Activated CD8-positive, alpha-beta T cell treated with anti-CD3 and anti-CD28 coated beads for 36 hours (primary cell): ENCODE results near the gene PCSK1. TPM values are rescaled to one million over a fixed set of nuclear protein-coding genes. Genes with fewer than 3 reads are reported as not detected.
A peak's percentile ranks its signal among the peaks of the same experiment; 100 is the strongest.

ENCODE experiments used
- ATAC-seq: fragments of 200-7000 bp; cut with Tn5 transposase; one replicate; pipeline ENCODE4 v1.10.0; 2021; ENCODE audit warnings: mild to moderate bottlenecking, moderate library complexity
- CTCF ChIA-PET: fragments of 350-600 bp; sonication (Branson Sonifier 250); formaldehyde crosslinking; loops from one replicate; lab custom pipeline; 2021; ENCODE audit warnings: antibody characterized with exemption; lab: Charles Lee
- POLR2A ChIA-PET: fragments of 350-600 bp; sonication (Branson Sonifier 250); formaldehyde crosslinking; loops from one replicate; lab custom pipeline; 2021; ENCODE audit warnings: antibody characterized with exemption; lab: Charles Lee
- DNase-seq: peaks from one replicate; pipeline ENCODE4 v3.0.0-alpha.2; 2020
- H3K27ac Mint-ChIP-seq: one replicate; pipeline ENCODE4 v1.8.0; 2021; ENCODE audit warnings: mild to moderate bottlenecking, mixed read lengths
- H3K27me3 Mint-ChIP-seq: one replicate; pipeline ENCODE4 v1.8.0; 2021; ENCODE audit warnings: mixed read lengths
- H3K36me3 Mint-ChIP-seq: one replicate; pipeline ENCODE4 v1.8.0; 2021; ENCODE audit warnings: low read depth, mixed read lengths
- H3K4me1 Mint-ChIP-seq: one replicate; pipeline ENCODE4 v1.8.0; 2021; ENCODE audit warnings: low read depth, mixed read lengths
- H3K4me3 Mint-ChIP-seq: one replicate; pipeline ENCODE4 v1.8.0; 2021; ENCODE audit warnings: mild to moderate bottlenecking, moderate library complexity, mixed read lengths
- H3K9me3 Mint-ChIP-seq: one replicate; pipeline ENCODE4 v1.8.0; 2021; ENCODE audit warnings: mixed read lengths
- CTCF ChIP-seq: fragments of 200-600 bp; IDR thresholded peaks from one replicate; pipeline ENCODE4 v1.8.0; 2022; ENCODE audit warnings: antibody characterized with exemption, mild to moderate bottlenecking
- intact Hi-C: fragments of 100-400 bp; cut with micrococcal nuclease; formaldehyde crosslinking; loops from one replicate; pipeline ENCODE4 v1.10.0; 2022
- total RNA-seq, 2 experiments: library from RNA; stranded (reverse); gene quantifications; one replicate each; pipeline ENCODE4 v1.2.3, GENCODE V29; 2021

The PCSK1 gene
- total RNA-seq, 2 experiments from 2014 or later: not detected

GRCh38 chr5:96431376-96432187, 1.5 kb downstream of the PCSK1 start:
- Mint-ChIP-seq H3K4me3 (no peak overlapping the region), H3K4me1 (peaks cover 13% of the 10 kb centered on the region), H3K9me3 (peaks cover 2% of the 10 kb centered on the region), H3K36me3 (no peaks in the 10 kb centered on the region), H3K27ac (no peak overlapping the region), H3K27me3 (peaks cover 58% of the 10 kb centered on the region)
- POLR2A ChIA-PET: no interaction called here
- no peak for TF ChIP-seq CTCF
- ATAC-seq (no peak), DNase-seq (peak; percentile 61)
- CTCF ChIA-PET: interaction anchor here (1.2 to 2.1 kb wide), 3 partner anchors 13 to 170 kb away, joined by 3 to 4 read pairs (median 4); no protein-coding TSS in a partner anchor
- intact Hi-C loops: no loop called here

DNA sequence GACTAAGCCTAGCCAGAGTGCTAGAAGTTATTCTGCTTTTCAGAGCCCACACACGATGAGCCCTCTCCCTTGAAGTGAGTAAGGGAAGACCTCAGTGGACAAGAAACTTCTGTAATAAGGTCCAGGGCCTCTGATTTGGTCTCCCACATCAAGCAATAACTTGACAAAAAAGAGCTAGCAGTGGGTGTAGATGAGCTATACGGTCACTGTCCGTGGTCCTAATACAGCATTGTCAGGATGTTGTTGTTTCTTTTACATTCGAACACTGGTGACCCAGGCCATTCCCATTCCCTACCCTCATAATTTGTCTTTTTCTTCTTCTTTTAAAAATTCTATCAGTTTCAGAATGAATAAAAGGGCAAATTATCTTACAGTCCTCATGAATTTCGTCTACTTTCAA, 5.2 kb downstream of the PCSK1 start:
- Mint-ChIP-seq H3K36me3 (no peaks in the 10 kb centered on the region), H3K4me3 (no peak overlapping the region), H3K9me3 (no peaks in the 10 kb centered on the region), H3K4me1 (peaks cover 9% of the 10 kb centered on the region), H3K27ac (no peak overlapping the region), H3K27me3 (peaks cover 39% of the 10 kb centered on the region)
- intact Hi-C loops: no loop called here
- peak; percentile 8 for DNase-seq
- ATAC-seq: no peak
- ChIA-PET CTCF (no interaction called here), POLR2A (no interaction called here)
- TF ChIP-seq CTCF: no peak

GRCh38 chr5:96426831-96427230, 6.2 kb downstream of the PCSK1 start:
- intact Hi-C loops: no loop called here
- Mint-ChIP-seq H3K27ac (no peak overlapping the region), H3K4me1 (peaks cover 7% of the 10 kb centered on the region), H3K4me3 (no peak overlapping the region), H3K36me3 (no peaks in the 10 kb centered on the region), H3K27me3 (peaks cover 31% of the 10 kb centered on the region), H3K9me3 (no peaks in the 10 kb centered on the region)
- CTCF ChIA-PET: no interaction called here
- TF ChIP-seq CTCF: no peak
- DNase-seq (no peak), ATAC-seq (no peak)
- POLR2A ChIA-PET: no interaction called here

- Mint-ChIP-seq H3K9me3 (no peaks in the 10 kb centered on the region), H3K27me3 (peaks cover 20% of the 10 kb centered on the region), H3K27ac (no peak overlapping the region), H3K4me3 (no peak overlapping the region), H3K4me1 (no peaks in the 10 kb centered on the region), H3K36me3 (no peaks in the 10 kb centered on the region)
- ATAC-seq (no peak), DNase-seq (no peak)
- intact Hi-C loops: no loop called here
- ChIA-PET POLR2A (no interaction called here), CTCF (no interaction called here)
- no peak for TF ChIP-seq CTCF
These were observed 7.6 kb downstream of the PCSK1 start for GRCh38 chr5:96425443-96425842.

GRCh38 chr5:96415897-96416296, 17.2 kb downstream of the PCSK1 start:
- no peak for TF ChIP-seq CTCF
- H3K4me3 Mint-ChIP-seq: no peak overlapping the region
- ATAC-seq (no peak), DNase-seq (no peak)
- H3K36me3 Mint-ChIP-seq: no peaks in the 10 kb centered on the region
- H3K27me3 Mint-ChIP-seq: peaks cover 7% of the 10 kb centered on the region
- intact Hi-C loops: no loop called here
- H3K27ac Mint-ChIP-seq: no peak overlapping the region
- no peaks in the 10 kb centered on the region for H3K4me1 Mint-ChIP-seq
- CTCF ChIA-PET: interaction anchor here (1.6 kb wide), 1 partner anchor 20 kb away, joined by 4 read pairs; no protein-coding TSS in a partner anchor
- H3K9me3 Mint-ChIP-seq: no peaks in the 10 kb centered on the region
- POLR2A ChIA-PET: no interaction called here
